ENCODE results near the gene CCDC50.

Gene CCDC50

DNA sequence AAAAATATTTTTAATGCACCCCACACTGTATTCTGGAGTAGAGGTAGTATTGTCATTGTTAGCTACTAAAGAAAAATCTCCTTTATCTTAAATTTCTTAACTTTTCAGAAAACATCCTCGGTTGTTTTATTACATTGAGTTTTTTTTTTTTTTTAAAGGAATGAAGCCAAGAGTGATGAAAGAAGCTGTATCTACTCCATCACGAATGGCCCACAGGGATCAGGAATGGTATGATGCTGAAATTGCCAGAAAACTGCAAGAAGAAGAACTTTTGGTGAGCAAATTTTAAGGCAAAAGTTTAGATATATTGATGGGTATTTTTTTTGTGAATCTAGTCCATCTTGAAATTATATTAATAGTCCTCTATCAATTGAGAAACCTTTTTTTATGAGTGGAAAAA lies 50.8 kb downstream of the CCDC50 start:
- DNase-seq (ENCODE audit: low spot score) = no peak

GRCh38 chr3:191381303-191381702 lies 52.1 kb downstream of the CCDC50 start:
- DNase-seq (ENCODE audit: low spot score) = no peak

DNA sequence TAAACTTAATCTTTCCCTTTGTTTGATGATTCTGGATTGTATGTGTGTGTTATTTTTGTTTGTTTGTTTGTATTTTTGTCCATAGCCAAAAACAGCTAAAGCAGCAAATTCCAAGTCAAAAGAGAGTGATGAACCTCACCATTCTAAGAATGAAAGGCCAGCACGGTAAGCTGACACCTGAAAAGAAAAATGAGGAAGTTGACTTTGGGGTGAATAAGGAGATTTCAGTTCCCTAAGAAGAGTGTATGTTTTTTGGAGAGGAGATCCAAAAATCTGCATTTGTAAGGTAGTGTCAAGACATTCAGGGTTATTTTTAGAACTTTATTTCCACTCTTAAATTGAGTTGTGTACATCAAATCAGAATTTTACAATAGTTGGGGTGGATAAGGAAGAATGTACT lies 53.5 kb downstream of the CCDC50 start:
- DNase-seq (ENCODE audit: low spot score) = no peak

DNA sequence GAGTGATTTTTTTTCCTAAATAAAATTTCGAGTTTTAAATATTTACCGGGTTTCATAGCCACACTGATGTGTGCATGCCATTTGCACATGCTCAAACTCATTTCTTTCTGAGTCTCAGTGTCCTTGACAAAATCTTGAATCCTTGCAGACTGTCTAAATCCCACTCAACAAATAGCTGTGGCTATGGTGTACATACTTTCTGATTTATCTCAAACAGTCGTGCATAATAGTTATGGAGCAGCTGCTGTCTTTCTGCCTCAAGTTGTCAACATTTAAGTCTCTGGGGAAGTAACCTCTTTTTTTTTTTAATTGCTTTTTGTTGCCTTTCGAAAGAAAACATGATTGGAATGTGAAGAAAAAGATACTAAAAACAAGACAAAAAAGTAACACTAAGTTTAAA lies 53.9 kb downstream of the CCDC50 start:
- DNase-seq (ENCODE audit: low spot score) = no peak

GRCh38 chr3:191385101-191385500 lies 55.9 kb downstream of the CCDC50 start:
- no peak for DNase-seq (ENCODE audit: low spot score)

GRCh38 chr3:191387441-191388077 lies 58.4 kb downstream of the CCDC50 start:
- DNase-seq (ENCODE audit: low spot score) = no peak

- DNase-seq (ENCODE audit: low spot score) = no peak
These were observed 59.6 kb downstream of the CCDC50 start for GRCh38 chr3:191388823-191389222.

DNA sequence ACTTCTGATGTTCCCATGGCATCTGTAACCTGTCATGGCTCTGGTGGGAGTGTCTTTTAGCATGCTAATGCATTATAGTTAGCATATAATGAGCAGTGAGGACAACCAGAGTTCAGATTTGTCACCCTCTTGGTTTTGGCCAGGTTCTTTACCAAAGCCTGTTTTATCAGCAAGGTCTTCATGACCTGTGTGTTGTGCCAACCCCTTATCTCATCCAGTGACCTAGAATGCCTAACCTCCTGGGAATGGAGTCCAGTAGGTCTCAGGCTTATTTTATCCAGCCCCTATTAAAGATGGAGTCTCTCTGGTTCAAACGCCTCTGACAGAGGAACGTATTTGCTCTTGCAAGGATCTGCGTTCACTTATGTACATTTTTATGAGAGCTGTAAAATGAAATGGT lies 61.4 kb downstream of the CCDC50 start:
- no peak for DNase-seq (ENCODE audit: low spot score)

- no peak for DNase-seq (ENCODE audit: low spot score)
These were observed 62.9 kb downstream of the CCDC50 start for GRCh38 chr3:191391861-191392808.

GRCh38 chr3:191393146-191393545 lies 64.0 kb downstream of the CCDC50 start:
- no peak for DNase-seq (ENCODE audit: low spot score)

DNA sequence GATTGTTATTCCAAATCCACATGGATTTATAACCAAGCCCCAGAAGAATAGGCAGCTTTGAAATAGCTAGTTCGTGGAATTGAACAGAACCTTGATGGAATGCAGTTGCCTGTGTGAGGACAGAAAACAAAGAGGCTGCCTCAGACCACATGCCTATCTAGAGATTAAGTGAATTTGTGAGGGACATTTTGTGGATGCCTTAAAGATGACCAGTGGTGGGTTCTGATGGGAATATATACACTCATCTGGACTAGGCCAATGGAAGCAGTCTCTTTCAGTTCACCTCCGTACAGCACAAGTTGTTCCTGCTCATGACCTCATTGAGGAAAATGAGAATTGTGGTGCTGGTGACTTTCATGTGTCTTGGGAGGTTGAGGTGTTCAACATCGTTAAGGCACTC lies 68.6 kb downstream of the CCDC50 start:
- no peak for DNase-seq (ENCODE audit: low spot score)

DNA sequence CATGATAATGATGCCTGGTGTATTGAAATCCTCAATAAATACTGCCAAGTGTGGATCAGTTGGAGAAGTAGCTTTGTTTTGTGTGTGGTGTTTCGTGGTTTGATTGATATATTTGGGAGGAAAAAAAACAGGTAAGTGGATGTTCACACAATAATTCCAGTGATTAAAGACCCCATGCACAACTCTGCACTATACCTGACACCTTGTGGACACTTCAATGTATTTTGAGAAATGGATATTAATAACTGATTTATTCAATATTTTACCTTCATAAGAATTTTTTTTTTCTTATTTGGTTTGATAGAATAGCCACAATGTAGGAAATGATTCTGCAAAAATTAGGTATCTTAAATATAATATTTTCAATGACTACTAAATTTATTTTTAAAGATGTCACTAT lies 69.4 kb downstream of the CCDC50 start:
- no peak for DNase-seq (ENCODE audit: low spot score)

DNA sequence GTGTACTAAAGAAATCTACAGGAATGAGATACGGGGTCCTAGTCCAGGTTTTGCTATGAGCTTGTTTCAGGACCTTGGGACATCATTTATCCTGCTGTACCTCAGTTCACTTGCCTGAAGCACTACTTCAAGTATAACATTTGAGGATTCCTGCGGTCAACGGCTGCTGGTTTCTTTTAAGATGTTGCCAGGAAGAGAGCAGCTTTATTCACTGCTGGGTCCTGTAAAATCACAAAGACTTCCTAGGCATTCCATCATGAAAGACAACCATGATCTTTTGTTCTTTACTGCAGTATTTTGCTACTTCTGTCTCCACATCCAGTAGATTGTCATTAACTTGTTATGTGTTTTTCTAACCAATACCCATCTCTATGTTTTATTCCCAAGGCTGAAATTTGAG lies 70.7 kb downstream of the CCDC50 start:
- DNase-seq (ENCODE audit: low spot score) = no peak

DNA sequence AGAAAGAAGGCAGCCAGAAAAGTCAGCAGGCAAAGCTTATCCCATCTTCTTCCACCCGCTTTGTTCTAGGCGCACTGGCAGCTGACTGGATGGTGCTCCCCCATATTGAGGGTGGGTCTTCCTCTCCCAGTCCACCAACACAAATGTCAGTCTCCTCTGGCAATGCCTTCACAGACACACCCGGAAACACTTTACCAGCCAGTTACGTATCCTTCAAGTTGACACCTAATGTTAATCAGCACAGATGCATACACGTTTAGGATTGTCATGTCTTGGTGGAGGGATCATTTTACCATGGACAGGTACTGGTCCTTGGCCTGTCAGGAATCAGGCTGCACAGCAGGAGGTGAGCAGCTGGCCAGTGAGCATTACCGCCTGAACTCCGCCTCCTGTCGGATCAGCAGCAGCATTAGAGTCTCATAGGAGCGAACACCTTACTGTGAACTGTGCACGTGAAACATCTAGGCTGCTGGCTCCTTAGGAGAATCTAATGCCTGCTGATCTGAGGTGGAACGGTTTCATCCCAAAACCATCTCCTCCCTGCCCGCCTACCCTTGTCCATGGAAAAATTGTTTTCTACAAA lies 72.7 kb downstream of the CCDC50 start:
- no peak for DNase-seq (ENCODE audit: low spot score)

GRCh38 chr3:191409791-191410359 lies 80.7 kb downstream of the CCDC50 start:
- DNase-seq (ENCODE audit: low spot score) = no peak

DNA sequence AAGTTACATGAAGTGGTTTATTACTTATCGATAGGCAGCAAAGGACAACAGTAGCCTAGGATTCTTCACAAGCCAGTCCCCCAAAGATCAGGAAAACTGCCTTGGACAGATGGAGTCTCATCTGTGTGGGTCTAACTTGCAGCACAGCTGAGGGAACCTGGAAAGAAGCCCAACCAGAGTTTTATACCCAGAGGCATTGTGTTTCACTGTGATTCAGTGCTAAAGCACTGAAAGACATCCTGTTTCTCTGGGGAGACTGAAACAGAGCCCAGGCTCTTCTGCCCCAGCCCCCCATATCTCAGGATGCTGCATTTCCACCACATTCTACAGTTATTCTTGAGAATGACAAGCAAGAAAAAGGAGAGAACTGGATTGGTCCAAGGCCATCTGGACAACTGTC lies 83.6 kb downstream of the CCDC50 start:
- DNase-seq (ENCODE audit: low spot score) = no peak

DNA sequence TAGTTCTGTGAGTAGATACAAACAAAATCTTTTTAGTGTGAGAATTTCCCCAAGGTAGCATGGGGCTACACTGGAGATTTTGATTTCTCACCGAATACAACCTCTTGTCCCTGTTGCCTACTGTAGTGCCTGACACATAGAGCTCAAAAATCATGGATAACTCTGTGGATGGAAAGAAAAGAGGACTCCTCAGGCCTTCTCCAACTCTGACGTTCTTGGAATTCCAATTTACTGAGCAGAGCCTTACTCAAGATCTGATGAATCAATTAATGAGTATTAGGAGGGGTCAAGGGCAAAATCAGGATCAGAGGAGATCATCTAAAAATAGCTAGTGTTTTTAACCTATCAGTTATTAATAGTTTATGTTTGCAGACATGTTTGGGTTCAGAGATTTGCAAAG lies 85.1 kb downstream of the CCDC50 start:
- no peak for DNase-seq (ENCODE audit: low spot score)

DNA sequence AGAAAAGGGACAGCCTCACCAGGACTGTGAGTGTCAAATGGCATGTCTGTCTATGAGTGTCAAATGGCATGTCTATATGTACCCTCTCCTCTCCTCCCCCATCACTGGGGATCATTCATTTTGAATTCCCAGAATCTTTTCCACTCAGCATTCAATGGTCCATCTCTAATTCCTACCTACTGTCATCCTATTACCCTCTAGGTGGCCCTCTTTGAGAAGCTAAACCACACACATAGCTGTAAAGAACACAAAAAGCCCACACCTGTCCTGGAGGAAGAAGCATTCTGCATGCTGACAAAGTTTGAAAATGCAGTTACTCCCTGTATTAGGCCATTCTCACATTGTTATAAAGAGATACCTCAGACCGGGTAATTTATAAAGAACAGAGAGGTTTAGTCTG lies 85.5 kb downstream of the CCDC50 start:
- DNase-seq (ENCODE audit: low spot score) = no peak

- DNase-seq (ENCODE audit: low spot score) = no peak
These were observed 86.4 kb downstream of the CCDC50 start for GRCh38 chr3:191415566-191415965.

DNA sequence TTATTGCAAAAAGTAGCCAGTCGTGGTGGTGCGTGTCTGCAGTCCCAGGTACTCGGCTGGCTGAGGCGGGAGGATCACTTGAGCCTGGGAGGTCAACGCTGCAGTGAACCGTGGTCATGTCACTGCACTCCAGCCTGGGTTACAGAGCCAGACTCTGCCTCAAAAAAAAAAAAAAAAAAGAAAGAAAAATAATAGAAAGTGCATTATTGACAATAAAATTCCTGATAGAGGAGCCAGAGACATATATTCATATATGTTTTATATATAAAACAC lies 88.2 kb downstream of the CCDC50 start:
- no peak for DNase-seq (ENCODE audit: low spot score)

GRCh38 chr3:191420771-191421170 lies 91.6 kb downstream of the CCDC50 start:
- DNase-seq (ENCODE audit: low spot score) = no peak

DNA sequence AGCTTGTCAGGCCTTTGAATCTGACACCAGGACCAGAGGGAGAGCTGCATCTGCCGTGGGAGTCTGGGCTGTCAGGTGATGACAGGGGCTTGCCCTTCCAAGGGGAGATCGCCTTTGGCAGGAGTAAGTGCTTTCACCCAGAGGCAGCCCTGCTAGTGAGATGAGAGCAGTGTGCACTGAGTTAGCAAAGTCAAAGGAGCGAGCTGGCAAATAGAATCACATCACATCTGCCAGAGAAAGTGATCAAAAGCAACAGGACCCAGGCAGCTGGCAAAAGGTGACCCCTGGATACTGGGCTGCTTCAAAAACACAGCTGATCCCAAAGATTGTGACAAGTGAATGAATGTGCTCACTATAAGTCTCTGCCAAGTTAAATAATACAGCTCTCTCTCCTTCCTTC lies 95.7 kb downstream of the CCDC50 start:
- no peak for DNase-seq (ENCODE audit: low spot score)

DNA sequence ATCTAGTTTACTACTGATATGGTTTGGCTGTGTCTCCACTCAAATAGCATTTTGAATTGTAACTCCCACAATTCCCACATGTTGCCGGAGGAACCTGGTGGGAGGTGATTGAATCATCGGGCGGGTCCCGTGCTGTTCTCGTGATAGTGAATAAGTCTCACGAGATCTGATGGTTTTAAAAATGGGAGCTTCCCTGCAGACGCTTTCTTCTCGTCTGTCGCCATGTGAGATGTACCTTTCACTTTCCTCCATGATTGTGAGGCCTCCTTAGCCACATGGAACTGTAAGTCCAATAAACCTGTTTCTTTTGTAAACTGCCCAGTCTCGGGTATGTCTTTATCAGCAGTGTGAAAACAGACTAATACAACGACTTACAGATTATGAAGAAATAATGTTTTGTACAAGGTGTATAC lies 96.1 kb downstream of the CCDC50 start:
- no peak for DNase-seq (ENCODE audit: low spot score)

All from CD4-positive, alpha-beta T cell treated with Interleukin-6 at 100 ng/mL for 8 hours (primary cell).